ENCODE measurements around the gene NFASC. TPM values are rescaled to one million over a fixed set of nuclear protein-coding genes. Genes with fewer than 3 reads are reported as not detected.

NFASC gene
- total and polyA plus RNA-seq, 9 of the 15 experiments (the other 6 are each of a cell fraction or from before 2014, with no cell fraction given), result 0.03 to 0.16 (median 0.06) TPM; not detected in 6

- H3K79me2 ChIP-seq (ENCODE audit: control insufficient read depth, insufficient read depth, low read length), result no peaks in the 10 kb centered on the region
- no peak overlapping the region for H2AFZ ChIP-seq (ENCODE audit: low read depth, low read length)
- ChIA-PET CTCF (ENCODE audit: low intra/inter-chr PET ratio) (interaction anchor here (0.6 to 0.7 kb wide), 2 partner anchors 79 to 130 kb away, joined by 3 read pairs; no protein-coding TSS in a partner anchor), POLR2A (interaction anchor here (1.2 kb wide), 1 partner anchor 48 kb away, joined by 5 read pairs; no protein-coding TSS in a partner anchor)
- peaks cover 8 to 41% of the 10 kb centered on the region in 2 experiments; a peak in 4 of 5 replicates for H3K27me3 ChIP-seq (ENCODE audit: control insufficient read depth in 2 of 2, insufficient read depth in 2 of 2, low read length in 2 of 2)
- intact Hi-C loops (cut with micrococcal nuclease), result no loop called here
- ATAC-seq (peak; percentile 66), DNase-seq (ENCODE audit: extremely low read depth in 1 of 4, low spot score in 3 of 4) (no peak), FAIRE-seq (no peak)
- peaks cover 0 to 11% of the 10 kb centered on the region in 2 experiments; a peak in 3 of 5 replicates for H3K4me1 ChIP-seq (replicated peaks in 1 of 2; ENCODE audit: control insufficient read depth in 2 of 2, insufficient read depth in 2 of 2, low read length in 2 of 2)
- H4K20me1 ChIP-seq (replicated peaks; ENCODE audit: control insufficient read depth, insufficient read depth, low read length), result no peaks in the 10 kb centered on the region
- H3K9ac ChIP-seq (ENCODE audit: insufficient read depth in 1 of 2, low read depth in 2 of 2, low read length in 2 of 2), result 0 out of 4 replicates have a peak overlapping the region, but pooled peaks of 1 of the 2 experiments have one; percentile 4
- no peaks in the 10 kb centered on the region for H3K9me1 ChIP-seq (ENCODE audit: control insufficient read depth, insufficient read depth, low read length)
- WGBS (ENCODE audit: insufficient coverage, low coverage, missing lambda C conversion rate), result 3% methylated on average over 5 of the region's 5 CpGs
- H3K27ac ChIP-seq (ENCODE audit: extremely low read depth, low read depth, low read length), result no peak overlapping the region
- no peaks in the 10 kb centered on the region for H3K36me3 ChIP-seq (ENCODE audit: control insufficient read depth, insufficient read depth, low read length)
- no TSS peak for BruUV-seq (replicated peaks)
- H3K4me2 ChIP-seq (ENCODE audit: insufficient read depth, low read length), result no peak overlapping the region
- in situ Hi-C loops (cut with MboI), result no loop called here
- H3K9me3 ChIP-seq (replicated peaks; ENCODE audit: control insufficient read depth, insufficient read depth, low read depth, low read length), result no peaks in the 10 kb centered on the region
- H3K4me3 ChIP-seq, result no peak overlapping the region
- no peak for TF ChIP-seq SMARCA4 (IDR thresholded peaks at IDR 0.05)
- 0 out of 2 replicates have a peak, but pooled peaks have one; percentile 56 for TF ChIP-seq ZNF668 (CRISPR knock-in tag; IDR thresholded peaks at IDR 0.05)
- TF ChIP-seq ZFP30 (CRISPR knock-in tag; IDR thresholded peaks at IDR 0.05; ENCODE audit: borderline replicate concordance), result no peak
- no peak for TF ChIP-seq MYC (IDR thresholded peaks at IDR 0.05; ENCODE audit: low read depth, low read length)
- TF ChIP-seq MYC (CRISPR knock-in tag; IDR thresholded peaks at IDR 0.05; ENCODE audit: borderline replicate concordance, low read depth), result peak; percentile 69; the same call in 1 of the 2 replicates
- peak; percentile 23; the same call in 1 of the 2 replicates for TF ChIP-seq ZNF76 (CRISPR knock-in tag; IDR thresholded peaks at IDR 0.05; ENCODE audit: borderline replicate concordance)
- TF ChIP-seq ZBTB43 (CRISPR knock-in tag; IDR thresholded peaks at IDR 0.05), result no peak
- TF ChIP-seq MGA (IDR thresholded peaks at IDR 0.05), result peak; percentile 42
Observed at GRCh38 chr1:204959374-204959773, 88.7 kb downstream of the NFASC start.

All from K562 (cell line).